Stimulated activated CD8-positive, alpha-beta memory T cell treated with anti-CD3 and anti-CD28 coated beads, Interleukin-4, amount 100 ng/mL, for 4 hours (primary cell): ENCODE data around the gene HES3.

Source experiments
- DNase-seq, 2 donors: peaks; one replicate each; pipeline ENCODE4 v3.0.0-alpha.2; 2020; ENCODE audit warnings: low read depth in 2 of 2, low spot score in 1 of 2

The HES3 gene

GRCh38 chr1:6260961-6261614 lies 17.1 kb downstream of the HES3 start, which contains the start of gene GPR153:
Gene GPR153, minus strand, starts transcription at chr1:6261098. Its CDS starts 6,193 bp downstream, at chr1:6254905.
- DNase-seq: peak; percentile 14 to 40

GRCh38 chr1:6261615-6261995 lies 17.6 kb downstream of the HES3 start:
- no peak for DNase-seq

GRCh38 chr1:6262555-6263420 lies 18.8 kb downstream of the HES3 start:
- DNase-seq: no peak

GRCh38 chr1:6263716-6264115 lies 19.7 kb downstream of the HES3 start:
- DNase-seq: no peak

GRCh38 chr1:6265151-6265550 lies 21.2 kb downstream of the HES3 start:
- no peak for DNase-seq

- DNase-seq: no peak
Measured at GRCh38 chr1:6266641-6267040, 22.7 kb downstream of the HES3 start.

GRCh38 chr1:6267686-6268322 lies 23.8 kb downstream of the HES3 start:
- DNase-seq: no peak

GRCh38 chr1:6268415-6268814 lies 24.4 kb downstream of the HES3 start:
- no peak for DNase-seq

GRCh38 chr1:6269296-6269695 lies 25.3 kb downstream of the HES3 start:
- DNase-seq: no peak

GRCh38 chr1:6269720-6270400 lies 25.9 kb downstream of the HES3 start:
- no peak for DNase-seq

- DNase-seq: no peak
Measured at GRCh38 chr1:6270401-6270800, 26.4 kb downstream of the HES3 start.

- DNase-seq: no peak
Measured at GRCh38 chr1:6271006-6271405, 27.0 kb downstream of the HES3 start.

GRCh38 chr1:6271554-6271953 lies 27.6 kb downstream of the HES3 start:
- no peak for DNase-seq

GRCh38 chr1:6272452-6272851 lies 28.5 kb downstream of the HES3 start:
- DNase-seq: no peak

- DNase-seq: no peak
Measured at GRCh38 chr1:6272868-6273267, 28.9 kb downstream of the HES3 start.

GRCh38 chr1:6273380-6273891 lies 29.5 kb downstream of the HES3 start:
- DNase-seq: no peak

GRCh38 chr1:6274102-6274501 lies 30.1 kb downstream of the HES3 start:
- DNase-seq: no peak

GRCh38 chr1:6274622-6275139 lies 30.7 kb downstream of the HES3 start:
- DNase-seq: no peak

GRCh38 chr1:6275826-6276782 lies 32.1 kb downstream of the HES3 start:
- no peak for DNase-seq
